ENCODE results near the gene XRCC1. TPM values are rescaled to one million over a fixed set of nuclear protein-coding genes. Genes with fewer than 3 reads are reported as not detected.
"Not testable (repeated sequence)": the region's sequence is repeated elsewhere in the genome, so short reads cannot be mapped to it uniquely, and the experiment has no call there.

XRCC1 gene
- total RNA-seq, 4 donors from 2014 or later, result 18.6 to 30.6 (median 25.7) TPM

GRCh38 chr19:43522929-43523328 lies 52.4 kb downstream of the XRCC1 start:
- Histone ChIP-seq H3K36me3 (peaks cover 0 to 7% (median 0%) of the 10 kb centered on the region in 3 donors), H3K27ac (no peak overlapping the region), H3K4me3 (no peak overlapping the region), H3K9me3 (no peaks in the 10 kb centered on the region), H3K4me1 (peaks cover 0 to 53% (median 19%) of the 10 kb centered on the region in 4 donors), H3K27me3 (no peaks in the 10 kb centered on the region)
- DNase-seq (ENCODE audit: low spot score in 2 of 2), result no peak
- 75% methylated on average over 5 of the region's 5 CpGs for WGBS, 2 donors
- TF ChIP-seq, protein P1, sequence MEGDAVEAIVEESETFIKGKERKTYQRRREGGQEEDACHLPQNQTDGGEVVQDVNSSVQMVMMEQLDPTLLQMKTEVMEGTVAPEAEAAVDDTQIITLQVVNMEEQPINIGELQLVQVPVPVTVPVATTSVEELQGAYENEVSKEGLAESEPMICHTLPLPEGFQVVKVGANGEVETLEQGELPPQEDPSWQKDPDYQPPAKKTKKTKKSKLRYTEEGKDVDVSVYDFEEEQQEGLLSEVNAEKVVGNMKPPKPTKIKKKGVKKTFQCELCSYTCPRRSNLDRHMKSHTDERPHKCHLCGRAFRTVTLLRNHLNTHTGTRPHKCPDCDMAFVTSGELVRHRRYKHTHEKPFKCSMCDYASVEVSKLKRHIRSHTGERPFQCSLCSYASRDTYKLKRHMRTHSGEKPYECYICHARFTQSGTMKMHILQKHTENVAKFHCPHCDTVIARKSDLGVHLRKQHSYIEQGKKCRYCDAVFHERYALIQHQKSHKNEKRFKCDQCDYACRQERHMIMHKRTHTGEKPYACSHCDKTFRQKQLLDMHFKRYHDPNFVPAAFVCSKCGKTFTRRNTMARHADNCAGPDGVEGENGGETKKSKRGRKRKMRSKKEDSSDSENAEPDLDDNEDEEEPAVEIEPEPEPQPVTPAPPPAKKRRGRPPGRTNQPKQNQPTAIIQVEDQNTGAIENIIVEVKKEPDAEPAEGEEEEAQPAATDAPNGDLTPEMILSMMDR (IDR thresholded peaks at IDR 0.05), result no peak
- TF ChIP-seq EP300 (IDR thresholded peaks at IDR 0.05), result no peak
- no peak for TF ChIP-seq POLR2A (IDR thresholded peaks at IDR 0.05)

GRCh38 chr19:43519436-43520088 lies 55.8 kb downstream of the XRCC1 start:
- no peak for TF ChIP-seq POLR2A (IDR thresholded peaks at IDR 0.05)
- TF ChIP-seq, protein P1 (IDR thresholded peaks at IDR 0.05), result peak; percentile 74 to 92 (median 83)
- WGBS, 2 donors, result 52 to 53% methylated on average over 10 of the region's 10 CpGs
- Histone ChIP-seq H3K36me3 (peaks cover 0 to 20% (median 0%) of the 10 kb centered on the region in 3 donors), H3K9me3 (no peaks in the 10 kb centered on the region), H3K27ac (no peak overlapping the region), H3K4me1 (peaks cover 0 to 30% (median 2%) of the 10 kb centered on the region in 4 donors), H3K4me3 (no peak overlapping the region), H3K27me3 (no peaks in the 10 kb centered on the region)
- DNase-seq (ENCODE audit: low spot score in 2 of 2), result peak; percentile 55 to 73

- TF ChIP-seq POLR2A (IDR thresholded peaks at IDR 0.05) (no peak), EP300 (IDR thresholded peaks at IDR 0.05) (no peak)
- TF ChIP-seq, protein P1 (IDR thresholded peaks at IDR 0.05), result no peak
- Histone ChIP-seq H3K27ac (no peak overlapping the region), H3K4me3 (no peak overlapping the region), H3K9me3 (no peaks in the 10 kb centered on the region), H3K27me3 (no peaks in the 10 kb centered on the region), H3K4me1 (peaks cover 0 to 17% (median 0%) of the 10 kb centered on the region in 4 donors), H3K36me3 (peaks cover 0 to 27% (median 0%) of the 10 kb centered on the region in 3 donors)
- no peak for DNase-seq (ENCODE audit: low spot score in 2 of 2)
- 49 to 53% methylated on average over 3 to 4 of the region's 4 CpGs for WGBS, 2 donors
Measured at GRCh38 chr19:43518051-43518450, 57.3 kb downstream of the XRCC1 start.

- not testable (repeated sequence) for H3K27me3 ChIP-seq; H3K9me3 ChIP-seq; H3K4me1 ChIP-seq; DNase-seq (ENCODE audit: low spot score in 2 of 2); H3K27ac ChIP-seq; H3K4me3 ChIP-seq
- H3K36me3 ChIP-seq, result peaks cover 0 to 63% (median 5%) of the 10 kb centered on the region in 3 donors
Measured at GRCh38 chr19:43512399-43512798, 62.9 kb downstream of the XRCC1 start.

- peaks cover 0 to 70% (median 5%) of the 10 kb centered on the region in 3 donors for H3K36me3 ChIP-seq
- no peaks in the 10 kb centered on the region for H3K4me1 ChIP-seq
- no peak overlapping the region for H3K27ac ChIP-seq
- no peak for DNase-seq (ENCODE audit: low spot score in 2 of 2)
- H3K27me3 ChIP-seq, result no peaks in the 10 kb centered on the region
- H3K9me3 ChIP-seq, result no peaks in the 10 kb centered on the region
- TF ChIP-seq, protein P1 (IDR thresholded peaks at IDR 0.05), result no peak
- TF ChIP-seq POLR2A (IDR thresholded peaks at IDR 0.05) (no peak), EP300 (IDR thresholded peaks at IDR 0.05) (no peak)
- WGBS, 2 donors, result 88 to 98% methylated on average over 5 of the region's 5 CpGs
- no peak overlapping the region for H3K4me3 ChIP-seq
Measured at GRCh38 chr19:43511324-43511723, 64.0 kb downstream of the XRCC1 start.
